GM12878 (cell line): ENCODE measurements around the gene NME5. TPM values are rescaled to one million over a fixed set of nuclear protein-coding genes. Genes with fewer than 3 reads are reported as not detected.

Source experiments
- ATAC-seq: fragments of 200-7000 bp; cut with Tn5 transposase; 3 replicates; pipeline ENCODE4 v1.9.1; 2020; ENCODE audit warnings: mild to moderate bottlenecking, moderate library complexity
- BruUV-seq: library from RNA; stranded (reverse); fragments of 400-500 nt; replicated peaks from 2 replicates; lab custom pipeline; 2021; lab: Mats Ljungman, UMichigan
- CTCF ChIA-PET: fragments of 300-600 bp; sonication (Branson Sonifier 250); formaldehyde crosslinking; extraction: SDS; loops from one replicate; lab custom pipeline; 2021; ENCODE audit warnings: inconsistent platforms; lab: Yijun Ruan, JAX
- POLR2A ChIA-PET: fragments of 350-600 bp; formaldehyde crosslinking; extraction: SDS; loops from one replicate; lab custom pipeline; 2021; ENCODE audit warnings: inconsistent platforms; lab: Charles Lee
- RAD21 ChIA-PET: fragments of 300-600 bp; sonication (Branson Sonifier 250); formaldehyde crosslinking; loops from one replicate; lab custom pipeline; 2023; ENCODE audit warnings: antibody characterized with exemption; ENCODE audit not compliant: unreplicated experiment; lab: Charles Lee
- SMC1A ChIA-PET: fragments of 300-600 bp; sonication (Branson Sonifier 250); formaldehyde crosslinking; loops from one replicate; lab custom pipeline; 2023; ENCODE audit not compliant: unreplicated experiment, uncharacterized antibody; lab: Charles Lee
- DNase-seq: peaks from one replicate; pipeline ENCODE4 v3.0.0-alpha.2; 2011; ENCODE audit warnings: low read depth, low spot score
- FAIRE-seq: peaks from 3 replicates; lab custom pipeline; 2011; peaks lifted over from hg19 to GRCh38; lab: Jason Lieb, UNC
- H2AFZ ChIP-seq: 2 replicates; pipeline ENCODE4 v1.6.0; 2011; ENCODE audit warnings: low read depth, low read length, control low read depth; ENCODE audit not compliant: control insufficient read depth
- H3K27ac ChIP-seq: 2 replicates; pipeline ENCODE4 v1.5.1; 2011; ENCODE audit warnings: control low read depth; ENCODE audit not compliant: control insufficient read depth, insufficient read depth
- H3K27me3 ChIP-seq, 2 experiments: replicated peaks in 1 of 2; 2 replicates each; pipeline versions ENCODE4 v1.6.0 to v1.6.1; 2011; ENCODE audit warnings: low read length in 1 of 2; ENCODE audit not compliant: control insufficient read depth in 2 of 2, insufficient read depth in 2 of 2
- H3K36me3 ChIP-seq, 2 experiments: 2 replicates each; pipeline ENCODE4 v1.5.1; 2011; ENCODE audit warnings: low read length in 1 of 2; ENCODE audit not compliant: control insufficient read depth in 2 of 2, insufficient read depth in 2 of 2
- H3K4me1 ChIP-seq: 2 replicates; pipeline ENCODE4 v1.6.1; 2011; ENCODE audit warnings: mild to moderate bottlenecking, low read length, moderate library complexity, mixed read lengths; ENCODE audit not compliant: control insufficient read depth, insufficient read depth
- H3K4me2 ChIP-seq: 2 replicates; pipeline ENCODE4 v1.6.0; 2011; ENCODE audit warnings: control low read depth; ENCODE audit not compliant: control insufficient read depth, insufficient read depth
- H3K4me3 ChIP-seq: fragments of 200-600 bp; sonication (generic); 2 replicates; pipeline ENCODE4 v1.5.1; 2016
- H3K79me2 ChIP-seq: 2 replicates; pipeline ENCODE4 v1.6.0; 2011; ENCODE audit warnings: low read length; ENCODE audit not compliant: control insufficient read depth, insufficient read depth
- H3K9ac ChIP-seq: 2 replicates; pipeline ENCODE4 v1.8.0; 2011; ENCODE audit warnings: low read length, control low read depth, mixed read lengths; ENCODE audit not compliant: control insufficient read depth, insufficient read depth
- H3K9me3 ChIP-seq: replicated peaks from 3 replicates; pipeline ENCODE4 v1.5.1; 2011; ENCODE audit warnings: mild to moderate bottlenecking, low read length; ENCODE audit not compliant: control insufficient read depth, insufficient read depth
- H4K20me1 ChIP-seq: 2 replicates; pipeline ENCODE4 v1.6.0; 2011; ENCODE audit not compliant: control insufficient read depth, insufficient read depth
- BHLHE40 ChIP-seq, 2 experiments: fragments of 450-650 bp in 1 of 2; IDR thresholded peaks; 2 replicates each; pipeline ENCODE4 v1.6.1; 2011 to 2017; ENCODE audit warnings: low read depth in 2 of 2, borderline replicate concordance in 1 of 2, improper control_type of control experiment in 1 of 2, low read length in 1 of 2, mild to moderate bottlenecking in 1 of 2
- IKZF1 ChIP-seq: fragments of 450-650 bp; conservative IDR thresholded peaks from 2 replicates; pipeline ENCODE4 v1.6.1; 2017; ENCODE audit warnings: antibody characterized with exemption, mild to moderate bottlenecking
- IKZF2 ChIP-seq, 2 experiments: fragments of 450-650 bp; IDR thresholded peaks; 2 replicates each; pipeline ENCODE4 v1.6.1; 2017; ENCODE audit warnings: mild to moderate bottlenecking in 2 of 2, moderate library complexity in 2 of 2
- JUNB ChIP-seq: IDR thresholded peaks from 2 replicates; pipeline ENCODE4 v1.6.1; 2016; ENCODE audit warnings: antibody characterized with exemption, mild to moderate bottlenecking
- JUND ChIP-seq: IDR thresholded peaks from 2 replicates; pipeline ENCODE4 v1.6.1; 2012; ENCODE audit warnings: low read depth, mild to moderate bottlenecking, low read length, improper control_type of control experiment, moderate library complexity
- MEF2A ChIP-seq: IDR thresholded peaks from 2 replicates; pipeline ENCODE4 v1.6.1; 2011; ENCODE audit warnings: low read depth, mild to moderate bottlenecking, low read length, moderate library complexity; ENCODE audit not compliant: insufficient read depth
- RUNX3 ChIP-seq: IDR thresholded peaks from 2 replicates; pipeline ENCODE4 v1.6.1; 2012; ENCODE audit warnings: low read length, inconsistent platforms
- SPI1 ChIP-seq: IDR thresholded peaks from 2 replicates; pipeline ENCODE4 v1.6.1; 2011; ENCODE audit warnings: low read depth, mild to moderate bottlenecking, low read length, moderate library complexity, borderline replicate concordance; ENCODE audit not compliant: insufficient read depth
- ZNF384 ChIP-seq: IDR thresholded peaks from 2 replicates; pipeline ENCODE4 v1.6.1; 2012; ENCODE audit warnings: low read depth, mild to moderate bottlenecking, low read length, improper control_type of control experiment, borderline replicate concordance
- ZSCAN29 ChIP-seq: fragments of 450-650 bp; IDR thresholded peaks from 2 replicates; pipeline ENCODE4 v1.6.1; 2017; ENCODE audit warnings: mild to moderate bottlenecking, moderate library complexity
- WGBS: methylation state at CpG from one replicate; pipeline ENCODE4 v1.1.6; 2016; ENCODE audit warnings: low lambda C conversion rate; ENCODE audit not compliant: insufficient replicate concordance, insufficient coverage; ENCODE audit errors: missing lambda C conversion rate; 5-methylcytosine and 5-hydroxymethylcytosine counted together
- in situ Hi-C: fragments of 300-500 bp; cut with MboI; formaldehyde crosslinking; loops from 9 replicates; pipeline ENCODE4 v1.14.3; 2018; ENCODE audit warnings: mixed read lengths
- intact Hi-C: fragments of 100-400 bp; cut with micrococcal nuclease; formaldehyde crosslinking; loops from one replicate; pipeline ENCODE4 v1.14.2; 2022; ENCODE audit not compliant: unreplicated experiment
- polyA plus RNA-seq, 11 experiments: library from polyadenylated mRNA; depleted of rRNA in 4 of 11; unstranded in 6 of 11; stranded (reverse) in 5 of 11; fragments of >200 nt; fragmentation: Nextera tagmentation in 4 of 11; fragmentation: Illumina TruSeq in 1 of 11; extraction: Ambion mirVana in 4 of 11; extraction: Trizol in 1 of 11; gene quantifications; 1 replicate in 1 of 11; 2 replicates in 10 of 11; pipeline versions ENCODE4 v1.2.1 to v1.2.3, GENCODE V29; 2011 to 2016; ENCODE audit warnings: inconsistent platforms in 2 of 11, missing spikeins in 2 of 11, low read depth in 1 of 11
- total RNA-seq, 4 experiments: library from RNA; depleted of rRNA in 3 of 4; stranded (reverse); fragments of >200 nt in 3 of 4; fragmentation: Illumina TruSeq in 1 of 4; extraction: Trizol in 1 of 4; gene quantifications; 2 replicates each; pipeline versions ENCODE4 v1.2.1 to v1.2.3, GENCODE V29; 2013 to 2021
- TF ChIP-seq, protein P1 (sequence below): fragments of 450-650 bp; IDR thresholded peaks from 2 replicates; pipeline ENCODE4 v1.6.1; 2018; ENCODE audit warnings: borderline replicate concordance, mild to moderate bottlenecking; ENCODE audit not compliant: partially characterized antibody
- TF ChIP-seq, protein P2 (sequence below): IDR thresholded peaks from 2 replicates; pipeline ENCODE4 v1.6.1; 2011; ENCODE audit warnings: borderline replicate concordance, low read depth, mild to moderate bottlenecking, moderate library complexity, mixed read lengths, low read length; ENCODE audit not compliant: insufficient read depth; ENCODE audit errors: extremely low read length

The NME5 gene
- total and polyA plus RNA-seq, 10 of the 15 experiments (the other 5 are each of a cell fraction or from before 2014, with no cell fraction given): 0.22 to 0.52 TPM; not detected in 8

DNA sequence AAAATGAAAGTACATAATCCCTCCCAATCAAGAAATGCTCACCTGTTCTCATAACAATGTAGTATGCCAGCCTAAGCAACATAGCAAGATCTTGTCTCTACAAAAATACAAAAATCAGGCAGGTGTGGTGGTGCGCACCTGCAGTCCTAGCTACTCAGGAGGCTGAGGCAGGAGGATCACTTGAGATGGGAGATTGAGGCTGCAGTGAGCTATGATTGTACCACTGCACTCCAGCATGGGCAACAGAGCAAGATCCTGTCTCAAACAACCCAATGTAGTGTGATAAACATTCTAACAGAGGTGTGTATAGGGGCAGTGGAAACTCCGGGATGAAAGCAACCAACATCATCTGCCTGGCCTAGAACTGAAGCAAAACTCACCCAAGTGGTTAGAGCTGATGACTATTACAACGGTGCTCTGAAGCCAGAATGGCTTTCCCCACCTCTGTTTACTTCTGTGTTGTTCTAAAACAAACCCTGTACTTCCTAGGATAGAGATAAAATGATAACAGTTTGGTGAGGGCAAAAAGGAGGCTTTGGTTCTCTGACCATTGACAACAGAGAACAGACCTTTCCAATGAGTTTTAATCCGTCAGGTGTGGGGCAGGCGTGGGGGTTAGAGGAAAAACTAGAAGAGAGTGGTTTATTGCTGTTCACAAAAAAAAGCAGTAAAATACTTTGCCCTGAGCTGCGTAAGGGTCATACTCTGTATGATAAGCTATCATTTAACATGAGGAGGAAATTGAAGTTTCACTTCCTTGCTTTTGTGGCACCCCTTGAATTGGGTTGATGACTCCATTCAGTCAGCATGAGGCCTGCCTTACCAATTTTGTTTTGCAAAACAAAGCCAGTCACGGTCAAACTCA is 36.5 kb downstream of the NME5 start:
- intact Hi-C loops: no loop called here
- ChIA-PET CTCF (interaction anchor here (0.6 to 2.4 kb wide), 5 partner anchors 25 to 444 kb away, joined by 3 to 11 read pairs (median 5); no protein-coding TSS in a partner anchor), SMC1A (interaction anchor here (0.7 to 1.4 kb wide), 7 partner anchors 8 to 40 kb away, joined by 3 to 4 read pairs (median 3); no protein-coding TSS in a partner anchor), POLR2A (interaction anchor here (0.6 kb wide), 1 partner anchor 1191 kb away, joined by 4 read pairs; the partner anchor contains the start of gene MATR3), RAD21 (interaction anchor here (1.4 kb wide), 1 partner anchor 25 kb away, joined by 3 read pairs; no protein-coding TSS in a partner anchor)
- no peak overlapping the region for H3K9ac ChIP-seq
- no TSS peak for BruUV-seq
- ATAC-seq (peak; percentile 83), FAIRE-seq (no peak), DNase-seq (no peak)
- H2AFZ ChIP-seq: no peak overlapping the region
- H3K79me2 ChIP-seq: no peaks in the 10 kb centered on the region
- no peaks in the 10 kb centered on the region for H3K27me3 ChIP-seq
- no peak overlapping the region for H3K27ac ChIP-seq
- H3K36me3 ChIP-seq: no peaks in the 10 kb centered on the region
- TF ChIP-seq, protein P1, sequence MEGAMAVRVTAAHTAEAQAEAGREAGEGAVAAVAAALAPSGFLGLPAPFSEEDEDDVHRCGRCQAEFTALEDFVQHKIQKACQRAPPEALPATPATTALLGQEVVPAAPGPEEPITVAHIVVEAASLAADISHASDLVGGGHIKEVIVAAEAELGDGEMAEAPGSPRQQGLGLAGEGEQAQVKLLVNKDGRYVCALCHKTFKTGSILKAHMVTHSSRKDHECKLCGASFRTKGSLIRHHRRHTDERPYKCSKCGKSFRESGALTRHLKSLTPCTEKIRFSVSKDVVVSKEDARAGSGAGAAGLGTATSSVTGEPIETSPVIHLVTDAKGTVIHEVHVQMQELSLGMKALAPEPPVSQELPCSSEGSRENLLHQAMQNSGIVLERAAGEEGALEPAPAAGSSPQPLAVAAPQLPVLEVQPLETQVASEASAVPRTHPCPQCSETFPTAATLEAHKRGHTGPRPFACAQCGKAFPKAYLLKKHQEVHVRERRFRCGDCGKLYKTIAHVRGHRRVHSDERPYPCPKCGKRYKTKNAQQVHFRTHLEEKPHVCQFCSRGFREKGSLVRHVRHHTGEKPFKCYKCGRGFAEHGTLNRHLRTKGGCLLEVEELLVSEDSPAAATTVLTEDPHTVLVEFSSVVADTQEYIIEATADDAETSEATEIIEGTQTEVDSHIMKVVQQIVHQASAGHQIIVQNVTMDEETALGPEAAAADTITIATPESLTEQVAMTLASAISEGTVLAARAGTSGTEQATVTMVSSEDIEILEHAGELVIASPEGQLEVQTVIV: no peak
- TF ChIP-seq JUNB (no peak), JUND (no peak), RUNX3 (peak; percentile 37; the same call in 1 of the 2 replicates), ZNF384 (no peak), IKZF1 (no peak), SPI1 (peak; percentile 81), IKZF2 (IDR thresholded peaks at IDR 0.05) (no peak), ZSCAN29 (no peak), MEF2A (no peak), BHLHE40 (IDR thresholded peaks at IDR 0.05; ENCODE audit: borderline replicate concordance in 1 of 2, low read depth in 2 of 2, low read length in 1 of 2) (peak in 1 of 2 experiments; percentile 27; a peak in 1 of 4 replicates)
- TF ChIP-seq, protein P2, sequence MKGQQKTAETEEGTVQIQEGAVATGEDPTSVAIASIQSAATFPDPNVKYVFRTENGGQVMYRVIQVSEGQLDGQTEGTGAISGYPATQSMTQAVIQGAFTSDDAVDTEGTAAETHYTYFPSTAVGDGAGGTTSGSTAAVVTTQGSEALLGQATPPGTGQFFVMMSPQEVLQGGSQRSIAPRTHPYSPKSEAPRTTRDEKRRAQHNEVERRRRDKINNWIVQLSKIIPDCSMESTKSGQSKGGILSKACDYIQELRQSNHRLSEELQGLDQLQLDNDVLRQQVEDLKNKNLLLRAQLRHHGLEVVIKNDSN: no peak
- no peak overlapping the region for H3K4me3 ChIP-seq
- in situ Hi-C loops: no loop called here
- H4K20me1 ChIP-seq: no peaks in the 10 kb centered on the region
- WGBS: 28% methylated on average over 7 of the region's 7 CpGs
- H3K4me2 ChIP-seq: no peak overlapping the region
- no peaks in the 10 kb centered on the region for H3K4me1 ChIP-seq
- no peaks in the 10 kb centered on the region for H3K9me3 ChIP-seq
